Measurements from ENCODE around the gene RPA3.

DNA sequence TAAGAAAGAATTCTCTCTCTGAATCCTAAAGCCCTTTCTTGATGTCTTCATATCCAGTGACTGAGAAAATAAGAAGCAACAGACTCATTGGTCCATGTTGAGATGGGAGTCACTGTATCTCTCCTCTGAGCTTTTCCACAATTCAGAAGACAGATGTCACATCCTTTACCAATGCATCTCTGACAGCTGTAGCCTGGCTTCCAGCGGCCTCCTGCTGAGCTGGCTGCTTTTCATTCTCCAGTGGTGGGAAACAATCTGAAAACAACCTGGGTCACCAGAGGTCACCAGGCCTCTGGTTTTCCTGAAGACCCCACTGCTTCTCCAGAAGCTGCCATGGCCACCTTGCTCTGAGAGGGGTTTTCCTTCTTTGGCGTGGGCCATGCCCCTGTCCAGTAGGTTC lies 18.3 kb upstream of the RPA3 start:
- TF ChIP-seq GATA2 (IDR thresholded peaks at IDR 0.05; ENCODE audit: insufficient read depth, insufficient read length, low read depth, low read length): no peak
- TF ChIP-seq EZH2 (IDR thresholded peaks at IDR 0.05; ENCODE audit: borderline replicate concordance, low read depth, low read length, severe bottlenecking): no peak
- TF ChIP-seq, protein P1, sequence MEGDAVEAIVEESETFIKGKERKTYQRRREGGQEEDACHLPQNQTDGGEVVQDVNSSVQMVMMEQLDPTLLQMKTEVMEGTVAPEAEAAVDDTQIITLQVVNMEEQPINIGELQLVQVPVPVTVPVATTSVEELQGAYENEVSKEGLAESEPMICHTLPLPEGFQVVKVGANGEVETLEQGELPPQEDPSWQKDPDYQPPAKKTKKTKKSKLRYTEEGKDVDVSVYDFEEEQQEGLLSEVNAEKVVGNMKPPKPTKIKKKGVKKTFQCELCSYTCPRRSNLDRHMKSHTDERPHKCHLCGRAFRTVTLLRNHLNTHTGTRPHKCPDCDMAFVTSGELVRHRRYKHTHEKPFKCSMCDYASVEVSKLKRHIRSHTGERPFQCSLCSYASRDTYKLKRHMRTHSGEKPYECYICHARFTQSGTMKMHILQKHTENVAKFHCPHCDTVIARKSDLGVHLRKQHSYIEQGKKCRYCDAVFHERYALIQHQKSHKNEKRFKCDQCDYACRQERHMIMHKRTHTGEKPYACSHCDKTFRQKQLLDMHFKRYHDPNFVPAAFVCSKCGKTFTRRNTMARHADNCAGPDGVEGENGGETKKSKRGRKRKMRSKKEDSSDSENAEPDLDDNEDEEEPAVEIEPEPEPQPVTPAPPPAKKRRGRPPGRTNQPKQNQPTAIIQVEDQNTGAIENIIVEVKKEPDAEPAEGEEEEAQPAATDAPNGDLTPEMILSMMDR (IDR thresholded peaks at IDR 0.05; ENCODE audit: extremely low read depth in 1 of 2, insufficient read depth in 1 of 2, low read depth in 1 of 2, low read length in 2 of 2): no peak
- TF ChIP-seq, protein P2, sequence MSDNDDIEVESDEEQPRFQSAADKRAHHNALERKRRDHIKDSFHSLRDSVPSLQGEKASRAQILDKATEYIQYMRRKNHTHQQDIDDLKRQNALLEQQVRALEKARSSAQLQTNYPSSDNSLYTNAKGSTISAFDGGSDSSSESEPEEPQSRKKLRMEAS (IDR thresholded peaks at IDR 0.05; ENCODE audit: insufficient read depth, insufficient read length): no peak
- no peak for TF ChIP-seq MYC (IDR thresholded peaks at IDR 0.05; ENCODE audit: low read depth, low read length)
- no peak for TF ChIP-seq POLR2A (IDR thresholded peaks at IDR 0.05; ENCODE audit: low read depth, low read length)
- no peak for TF ChIP-seq POLR2AphosphoS5 (IDR thresholded peaks at IDR 0.05; ENCODE audit: insufficient read depth, low read depth, low read length)
- no peak for TF ChIP-seq JUN (IDR thresholded peaks at IDR 0.05; ENCODE audit: borderline replicate concordance, insufficient read depth, insufficient read length, low read depth)
